Measurements from ENCODE around the gene FAM90A1.
"Not testable (repeated sequence)": the region's sequence is repeated elsewhere in the genome, so short reads cannot be mapped to it uniquely, and the experiment has no call there.

GRCh38 chr12:8261111-8261554, 33.7 kb upstream of the FAM90A1 start:
- not testable (repeated sequence) for TF ChIP-seq IRF2 (CRISPR knock-in tag; IDR thresholded peaks at IDR 0.05; ENCODE audit: borderline replicate concordance, low read depth); FOXP4 (CRISPR knock-in tag; IDR thresholded peaks at IDR 0.05); FOXP1 (CRISPR knock-in tag; IDR thresholded peaks at IDR 0.05; ENCODE audit: borderline replicate concordance); MAX (CRISPR knock-in tag; IDR thresholded peaks at IDR 0.05); CREB1 (CRISPR knock-in tag; IDR thresholded peaks at IDR 0.05); GABPB1 (CRISPR knock-in tag; IDR thresholded peaks at IDR 0.05); SP1 (CRISPR knock-in tag; conservative IDR thresholded peaks at IDR 0.05)
- TF ChIP-seq, protein P1, sequence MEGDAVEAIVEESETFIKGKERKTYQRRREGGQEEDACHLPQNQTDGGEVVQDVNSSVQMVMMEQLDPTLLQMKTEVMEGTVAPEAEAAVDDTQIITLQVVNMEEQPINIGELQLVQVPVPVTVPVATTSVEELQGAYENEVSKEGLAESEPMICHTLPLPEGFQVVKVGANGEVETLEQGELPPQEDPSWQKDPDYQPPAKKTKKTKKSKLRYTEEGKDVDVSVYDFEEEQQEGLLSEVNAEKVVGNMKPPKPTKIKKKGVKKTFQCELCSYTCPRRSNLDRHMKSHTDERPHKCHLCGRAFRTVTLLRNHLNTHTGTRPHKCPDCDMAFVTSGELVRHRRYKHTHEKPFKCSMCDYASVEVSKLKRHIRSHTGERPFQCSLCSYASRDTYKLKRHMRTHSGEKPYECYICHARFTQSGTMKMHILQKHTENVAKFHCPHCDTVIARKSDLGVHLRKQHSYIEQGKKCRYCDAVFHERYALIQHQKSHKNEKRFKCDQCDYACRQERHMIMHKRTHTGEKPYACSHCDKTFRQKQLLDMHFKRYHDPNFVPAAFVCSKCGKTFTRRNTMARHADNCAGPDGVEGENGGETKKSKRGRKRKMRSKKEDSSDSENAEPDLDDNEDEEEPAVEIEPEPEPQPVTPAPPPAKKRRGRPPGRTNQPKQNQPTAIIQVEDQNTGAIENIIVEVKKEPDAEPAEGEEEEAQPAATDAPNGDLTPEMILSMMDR (IDR thresholded peaks at IDR 0.05), result not testable (repeated sequence)
- TF ChIP-seq, protein P2, sequence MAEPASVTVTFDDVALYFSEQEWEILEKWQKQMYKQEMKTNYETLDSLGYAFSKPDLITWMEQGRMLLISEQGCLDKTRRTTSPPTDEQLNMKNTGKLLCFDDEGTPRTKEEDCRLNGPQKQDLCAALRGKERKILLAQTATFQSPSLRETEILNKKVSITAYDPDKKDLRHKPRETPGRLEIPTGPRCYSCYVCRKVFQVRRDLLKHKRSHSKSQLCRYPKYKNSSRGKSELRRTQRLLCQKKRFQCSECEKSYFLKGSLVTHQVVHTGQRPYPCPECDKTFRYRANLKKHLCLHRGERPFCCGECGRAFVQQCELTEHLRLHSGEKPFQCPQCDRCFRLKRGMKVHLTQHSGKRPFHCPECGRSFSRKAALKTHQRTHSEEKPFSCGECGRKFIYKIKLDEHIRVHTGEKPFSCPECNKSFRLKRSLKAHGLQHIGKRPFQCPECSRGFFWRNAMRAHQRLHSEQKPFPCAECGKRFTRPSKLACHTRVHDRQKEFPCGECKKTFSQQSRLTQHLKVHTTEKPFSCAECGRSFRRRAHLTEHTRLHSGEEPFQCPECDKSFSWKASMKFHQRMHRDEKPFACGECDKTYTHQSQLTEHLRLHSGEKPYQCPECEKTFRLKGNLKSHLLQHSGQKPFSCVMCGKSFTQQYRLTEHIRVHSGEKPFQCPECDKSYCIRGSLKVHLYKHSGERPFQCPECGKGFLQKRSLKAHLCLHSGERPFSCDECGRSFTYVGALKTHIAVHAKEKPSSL (CRISPR knock-in tag; conservative IDR thresholded peaks at IDR 0.05), result not testable (repeated sequence)

All from WTC11 (cell line).